Stimulated activated CD4-positive, alpha-beta T cell treated with anti-CD3 and anti-CD28 coated beads, Interleukin-2, amount 100 ng/mL, for 24 hours (primary cell): ENCODE results near the gene MAGI2.

Experiments
- DNase-seq, 2 donors: peaks; one replicate each; pipeline ENCODE4 v3.0.0-alpha.2; 2020

The MAGI2 gene

GRCh38 chr7:78770422-78771410 is 682.8 kb downstream of the MAGI2 start:
- DNase-seq, result no peak

- no peak for DNase-seq
Observed at GRCh38 chr7:78769481-78770101, 683.9 kb downstream of the MAGI2 start.

- DNase-seq, result no peak
Observed at GRCh38 chr7:78768859-78769258, 684.6 kb downstream of the MAGI2 start.

- DNase-seq, result no peak
Observed at GRCh38 chr7:78765943-78766729, 687.3 kb downstream of the MAGI2 start.

- DNase-seq, result no peak
Observed at GRCh38 chr7:78764571-78764970, 688.9 kb downstream of the MAGI2 start.

GRCh38 chr7:78762625-78763024 is 690.8 kb downstream of the MAGI2 start:
- no peak for DNase-seq

- DNase-seq, result no peak
Observed at GRCh38 chr7:78760620-78761355, 692.7 kb downstream of the MAGI2 start.

GRCh38 chr7:78752554-78752953 is 700.9 kb downstream of the MAGI2 start:
- no peak for DNase-seq

- no peak for DNase-seq
Observed at GRCh38 chr7:78751253-78751652, 702.2 kb downstream of the MAGI2 start.

- DNase-seq, result no peak
Observed at GRCh38 chr7:78749052-78749746, 704.3 kb downstream of the MAGI2 start.

GRCh38 chr7:78747592-78747991 is 705.9 kb downstream of the MAGI2 start:
- DNase-seq, result no peak

- DNase-seq, result no peak
Observed at GRCh38 chr7:78746301-78746700, 707.2 kb downstream of the MAGI2 start.

- DNase-seq, result no peak
Observed at GRCh38 chr7:78742694-78743093, 710.8 kb downstream of the MAGI2 start.

GRCh38 chr7:78736548-78736947 is 716.9 kb downstream of the MAGI2 start:
- no peak for DNase-seq

GRCh38 chr7:78734626-78735025 is 718.8 kb downstream of the MAGI2 start:
- no peak for DNase-seq

- no peak for DNase-seq
Observed at GRCh38 chr7:78720066-78720465, 733.4 kb downstream of the MAGI2 start.

- DNase-seq, result no peak
Observed at GRCh38 chr7:78718212-78718611, 735.3 kb downstream of the MAGI2 start.

- DNase-seq, result no peak
Observed at GRCh38 chr7:78716876-78717275, 736.6 kb downstream of the MAGI2 start.

GRCh38 chr7:78714356-78714755 is 739.1 kb downstream of the MAGI2 start:
- DNase-seq, result no peak

- DNase-seq, result no peak
Observed at GRCh38 chr7:78712111-78712510, 741.4 kb downstream of the MAGI2 start.

GRCh38 chr7:78709658-78710057 is 743.8 kb downstream of the MAGI2 start:
- no peak for DNase-seq

- DNase-seq, result no peak
Observed at GRCh38 chr7:78704504-78704903, 749.0 kb downstream of the MAGI2 start.
